Stimulated activated CD4-positive, alpha-beta T cell treated with anti-CD3 and anti-CD28 coated beads, Interleukin-15, amount 100 ng/mL, for 24 hours (primary cell): ENCODE results near the gene FARP2.
"Not testable (repeated sequence)": the region's sequence is repeated elsewhere in the genome, so short reads cannot be mapped to it uniquely, and the experiment has no call there.

ENCODE experiments used
- DNase-seq: peaks from one replicate; pipeline ENCODE4 v3.0.0-alpha.2; 2020

Gene FARP2

DNA sequence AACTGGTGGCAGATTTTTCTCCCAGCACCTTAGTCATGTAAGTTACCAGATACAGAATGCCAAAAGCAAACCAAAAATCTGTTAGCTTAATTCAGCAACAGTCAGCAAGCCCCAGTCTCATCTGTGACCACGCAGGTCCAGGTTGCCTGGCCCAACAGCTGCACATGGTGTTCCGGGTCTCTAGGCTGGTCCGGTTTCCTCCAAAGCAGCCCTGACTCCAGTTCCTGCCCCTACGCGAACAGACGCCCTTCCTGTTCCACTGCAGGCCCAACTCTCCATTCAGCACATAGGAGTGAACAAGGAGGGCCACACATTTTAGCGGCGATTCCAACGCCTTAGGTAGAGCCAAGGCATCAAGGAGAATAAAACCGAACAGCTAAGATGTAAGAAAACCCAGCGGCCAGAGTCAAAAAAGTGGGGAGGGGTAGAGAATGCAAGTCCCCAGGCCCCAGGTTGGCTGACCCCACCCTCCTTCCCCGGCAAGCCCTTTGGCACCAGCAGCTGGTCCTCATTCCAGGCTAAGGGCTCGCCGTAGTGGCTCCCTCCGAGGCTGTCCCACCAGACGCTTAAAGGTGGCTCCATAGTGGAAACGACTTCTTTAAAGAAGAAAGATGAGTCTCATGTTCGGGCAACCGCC, 150.8 kb downstream of the FARP2 start:
- no peak for DNase-seq

GRCh38 chr2:241507430-241508239, 151.6 kb downstream of the FARP2 start:
- peak; percentile 57 for DNase-seq

DNA sequence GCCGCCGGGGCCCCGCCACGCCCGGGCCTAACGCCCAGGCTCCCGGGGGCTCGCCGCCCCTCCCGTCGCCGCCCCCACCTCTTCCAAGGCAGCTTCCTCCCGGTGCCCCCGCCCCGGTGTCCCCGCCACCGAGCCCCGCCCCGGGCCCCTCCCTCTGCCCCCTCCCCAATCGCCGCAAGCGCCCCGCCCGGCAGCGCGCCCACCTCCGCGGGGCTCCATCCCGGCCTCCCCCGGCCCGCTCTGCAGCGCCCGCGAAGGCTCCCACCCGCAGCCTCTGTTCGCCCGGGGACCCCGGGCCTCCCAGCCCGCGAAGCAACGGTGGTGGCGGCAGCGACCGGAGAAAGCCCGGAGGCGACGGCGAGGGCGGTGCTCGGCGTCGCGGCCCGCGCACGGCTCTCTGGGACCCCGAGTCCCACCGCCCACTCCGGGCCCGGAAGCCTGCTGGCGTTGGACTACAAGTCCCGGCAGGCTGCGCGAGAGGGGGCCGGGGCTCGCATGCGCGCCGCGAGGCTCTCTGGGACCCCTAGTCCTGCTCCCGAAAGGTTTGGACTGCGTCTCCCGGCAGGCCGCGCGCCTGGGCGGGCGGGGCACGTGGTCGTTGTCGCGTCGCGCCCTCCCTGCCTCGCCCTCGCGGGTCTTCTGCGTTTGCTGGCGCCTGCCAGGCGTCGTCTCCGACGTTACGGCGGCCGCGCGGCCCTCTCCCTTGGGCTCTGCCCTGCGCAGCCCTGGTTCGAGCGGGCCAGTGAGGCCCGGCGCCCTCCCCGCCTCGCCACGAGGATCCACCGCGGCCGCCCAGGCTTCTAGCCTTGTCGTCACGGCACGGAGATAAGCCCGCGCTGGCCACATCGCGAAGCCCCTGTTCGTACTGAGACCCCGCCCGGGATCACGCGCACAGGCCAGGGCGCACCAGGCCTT, 152.4 kb downstream of the FARP2 start, which contains the start of gene STK25:
Gene STK25 (minus strand): TSS at position 345 of the 915 bp plus-strand sequence. CDS start 549 bp downstream, outside the sequence.
- DNase-seq: peak; percentile 98

- no peak for DNase-seq
These were observed 153.2 kb downstream of the FARP2 start for GRCh38 chr2:241509155-241509784.

DNA sequence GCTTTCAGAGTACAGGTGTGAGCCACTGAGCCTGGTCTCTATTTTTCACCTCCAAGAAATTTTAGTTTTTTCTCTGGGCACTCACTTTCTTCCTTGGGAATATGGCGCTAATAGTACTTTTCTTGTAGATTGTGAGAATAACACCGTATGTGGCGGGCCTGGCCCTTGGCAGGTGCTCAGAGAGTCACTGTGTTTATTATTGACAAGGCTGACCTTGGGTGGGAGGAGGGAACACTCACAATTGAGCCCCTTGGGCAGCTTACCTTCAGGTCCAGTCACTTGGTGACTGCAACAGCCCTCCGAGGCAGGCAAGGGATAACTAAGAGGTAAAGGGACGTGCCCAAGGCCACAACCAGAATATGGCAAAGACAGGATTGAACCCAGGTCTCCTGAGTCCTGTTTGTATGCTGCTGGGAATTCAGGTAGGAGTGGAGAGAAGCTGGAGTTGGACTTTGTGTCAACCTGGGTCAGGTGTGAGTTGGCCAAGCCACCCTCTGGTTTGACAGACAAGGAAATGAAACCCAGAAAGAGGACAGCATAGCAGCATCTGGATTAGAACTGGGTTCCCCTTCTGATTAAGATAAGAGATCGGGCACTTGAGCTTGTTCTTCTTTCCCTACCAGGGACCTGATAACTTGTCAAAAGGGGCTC, 155.1 kb downstream of the FARP2 start:
- no peak for DNase-seq

DNA sequence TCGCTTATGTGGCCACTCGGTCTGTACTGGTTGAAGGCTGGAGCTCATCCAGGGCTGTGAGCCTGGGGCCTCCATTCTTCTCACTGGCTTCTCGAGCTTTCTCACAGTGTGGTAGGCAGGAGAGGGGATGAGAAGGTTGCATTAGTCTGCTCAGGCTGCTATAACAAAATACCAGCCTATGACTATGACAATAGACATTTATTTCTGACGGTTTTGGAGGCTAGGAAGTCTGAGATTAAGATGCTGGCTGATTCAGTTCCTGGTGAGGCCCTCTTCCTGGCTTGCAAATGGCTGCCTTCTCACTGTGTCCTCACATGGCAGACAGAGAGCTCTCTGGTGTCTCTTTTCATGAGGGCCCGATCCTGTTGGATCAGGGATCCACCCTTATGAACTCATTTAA, 158.5 kb downstream of the FARP2 start:
- no peak for DNase-seq

DNA sequence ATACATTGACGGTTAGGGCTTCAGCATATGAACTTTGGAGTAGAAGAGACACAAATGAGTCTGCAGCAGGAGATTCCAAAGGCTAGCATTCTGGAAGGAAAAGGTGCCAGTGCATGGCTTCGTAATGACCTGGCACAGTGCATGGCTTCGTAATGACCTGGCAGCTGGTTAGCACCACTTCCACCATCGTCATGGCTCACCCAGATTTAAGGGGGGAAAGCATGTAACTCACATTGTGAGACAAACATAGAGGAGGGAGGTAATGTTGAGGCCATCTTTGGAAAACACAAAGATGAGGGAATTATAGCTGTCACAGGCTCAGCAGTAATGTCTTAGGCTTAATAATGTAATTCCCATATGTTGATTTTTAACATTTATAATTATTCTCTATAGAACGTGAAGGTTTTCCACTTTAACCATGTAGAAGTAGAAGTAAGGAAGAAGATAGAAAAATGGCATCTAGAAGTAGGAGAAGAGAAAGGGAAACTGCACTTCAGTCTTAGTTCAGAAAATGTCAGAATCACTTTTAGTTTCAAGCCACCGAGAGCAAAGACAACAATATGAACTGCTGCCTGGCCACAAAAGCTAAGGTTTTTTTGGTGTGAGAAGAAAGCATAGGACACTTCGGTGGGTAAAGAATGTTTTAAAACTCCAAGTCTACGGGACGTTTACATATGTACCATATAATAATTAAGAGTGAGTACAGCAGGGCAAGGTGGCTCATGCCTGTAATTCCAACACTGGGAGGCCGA, 159.1 kb downstream of the FARP2 start:
- DNase-seq: no peak

GRCh38 chr2:241516520-241516965, 160.5 kb downstream of the FARP2 start:
- DNase-seq: no peak

DNA sequence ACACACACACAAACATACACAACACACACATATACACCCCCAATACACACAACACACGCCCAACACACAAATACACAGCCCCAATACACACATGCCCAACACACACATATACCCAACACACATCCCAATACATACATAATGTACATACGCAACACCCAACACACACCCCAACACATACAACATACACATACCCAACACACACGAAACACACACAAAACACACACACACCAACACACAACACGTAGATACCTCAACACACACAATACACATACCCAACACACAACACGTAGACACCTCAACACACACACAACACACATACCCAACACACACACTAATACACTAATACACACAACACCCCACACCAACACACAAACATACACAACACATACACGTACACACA, 161.2 kb downstream of the FARP2 start:
- no peak for DNase-seq

DNA sequence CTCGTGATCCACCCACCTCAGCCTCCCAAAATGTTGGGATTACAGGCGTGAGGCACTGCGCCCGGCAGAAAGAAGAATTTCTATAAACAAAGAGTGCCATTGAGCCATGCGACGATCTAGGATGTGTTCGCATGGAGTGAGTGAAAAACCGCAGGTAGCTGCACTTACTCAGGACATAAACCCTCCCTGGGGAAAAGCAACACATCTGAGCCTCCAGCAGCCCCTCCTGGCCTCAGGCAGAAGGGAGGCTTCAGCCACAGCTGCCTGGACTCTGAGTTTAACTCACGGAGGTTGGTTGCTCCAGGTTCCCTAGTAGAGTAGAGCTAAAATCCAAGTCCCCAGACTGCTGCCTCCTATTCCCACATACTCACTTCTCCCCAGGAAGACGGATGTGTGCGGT, 163.6 kb downstream of the FARP2 start:
- DNase-seq: no peak

GRCh38 chr2:241522477-241522876, 166.4 kb downstream of the FARP2 start:
- no peak for DNase-seq

DNA sequence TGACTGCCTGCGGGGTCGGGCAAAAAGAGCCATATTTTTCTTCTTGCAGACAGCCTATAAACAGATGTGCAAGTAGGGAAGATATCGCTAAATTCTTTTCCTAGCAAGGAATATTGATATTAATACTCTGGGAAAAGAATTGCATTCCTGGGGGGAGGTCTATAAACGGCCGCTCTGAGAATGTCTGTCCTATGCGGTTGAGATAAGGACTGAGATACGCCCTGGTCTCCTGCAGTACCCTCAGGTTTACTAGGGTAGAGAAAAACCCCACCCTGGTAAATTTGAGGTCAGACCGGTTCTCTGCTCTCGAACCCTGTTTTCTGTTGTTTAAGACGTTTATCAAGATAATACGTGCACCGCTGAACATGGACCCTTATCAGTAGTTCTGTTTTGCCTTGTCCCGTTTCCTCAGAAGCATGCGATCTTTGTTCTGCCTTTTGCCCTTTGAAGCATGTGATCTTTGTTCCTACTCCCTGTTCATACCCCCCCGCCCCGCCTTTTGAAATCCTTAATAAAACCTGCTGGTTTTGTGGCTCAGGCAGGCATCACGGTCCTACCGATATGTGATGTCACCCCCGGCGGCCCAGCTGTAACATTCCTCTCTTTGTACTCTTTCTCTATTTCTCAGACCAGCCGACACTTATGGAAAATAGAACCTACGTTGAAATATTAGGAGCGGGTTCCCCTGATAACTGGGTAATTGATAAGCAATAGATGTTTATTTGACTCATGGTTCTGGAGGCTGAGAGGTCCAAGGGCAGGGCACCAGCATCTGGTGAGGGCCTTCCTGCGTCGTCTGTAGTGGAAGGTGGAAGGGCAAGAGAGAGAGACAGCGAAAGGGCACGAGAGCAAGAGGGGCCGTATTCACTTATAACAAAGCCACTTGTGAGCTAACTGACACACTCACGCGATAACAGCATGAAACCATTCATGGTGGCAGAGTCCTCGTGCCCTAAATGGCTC, 170.0 kb downstream of the FARP2 start:
- not testable (repeated sequence) for DNase-seq

GRCh38 chr2:241530571-241530970, 174.5 kb downstream of the FARP2 start:
- DNase-seq: no peak

- DNase-seq: no peak
These were observed 175.2 kb downstream of the FARP2 start for GRCh38 chr2:241531161-241531722.

DNA sequence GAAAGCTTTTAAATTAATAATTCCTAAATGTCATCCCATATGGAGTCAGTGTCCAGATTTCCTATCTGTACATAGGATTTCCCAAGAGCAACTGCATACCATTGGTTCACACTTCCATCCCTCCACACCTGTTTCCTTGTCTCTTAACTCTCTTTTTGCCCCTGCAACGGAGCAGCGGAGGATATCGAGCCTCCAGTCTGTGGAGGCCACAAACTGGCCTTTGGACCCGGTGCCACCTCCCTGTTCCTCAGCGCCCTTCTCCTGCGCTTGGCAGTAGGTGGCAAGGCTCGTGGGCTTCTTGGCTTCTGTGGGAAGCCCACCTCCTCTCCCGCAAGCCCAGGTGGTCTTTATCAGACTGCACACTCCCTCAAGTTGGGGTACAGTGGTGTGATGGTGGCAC, 176.1 kb downstream of the FARP2 start:
- no peak for DNase-seq

DNA sequence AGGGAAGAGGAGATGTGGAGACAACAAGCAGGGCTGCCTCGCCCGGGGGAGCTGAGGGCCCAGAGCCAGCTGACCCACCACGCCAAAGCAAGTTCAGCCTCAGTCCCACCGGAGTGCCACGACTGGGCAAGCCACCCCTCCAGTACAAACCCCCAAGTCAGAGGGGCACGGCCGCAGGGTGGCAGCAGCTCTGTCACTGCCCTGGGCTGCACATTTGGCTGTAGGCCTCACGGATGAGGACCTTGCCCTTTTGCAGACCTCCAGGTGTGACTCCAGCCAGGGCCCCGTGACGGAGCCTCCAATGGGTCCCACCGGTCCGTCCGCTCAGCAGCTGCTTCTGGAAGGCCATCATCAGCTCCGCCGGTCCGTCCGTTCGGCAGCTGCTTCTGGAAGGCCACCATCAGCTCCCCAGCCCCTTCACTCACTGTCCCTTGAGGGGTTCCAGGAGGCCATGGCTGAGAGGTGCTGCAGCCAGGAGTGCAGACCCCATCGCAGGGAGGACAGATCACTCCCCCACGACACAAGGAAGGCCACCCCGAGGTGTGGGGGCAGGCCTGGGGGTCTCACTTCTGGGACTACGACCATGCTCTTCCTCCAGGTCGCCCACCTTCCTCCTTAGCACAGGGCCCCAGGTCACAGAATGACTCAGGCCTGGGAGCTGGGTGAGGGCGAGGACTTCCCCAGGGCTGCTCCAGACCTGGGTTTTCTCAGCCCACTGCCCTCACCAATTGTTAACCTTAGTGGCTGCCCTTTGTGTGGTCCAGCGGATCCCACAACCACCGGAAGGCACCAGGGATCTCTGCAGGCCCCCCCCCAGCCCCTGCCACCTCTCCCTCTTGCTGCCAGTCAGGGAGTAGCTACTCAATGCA, 176.9 kb downstream of the FARP2 start:
- no peak for DNase-seq

- DNase-seq: no peak
These were observed 178.2 kb downstream of the FARP2 start for GRCh38 chr2:241534293-241534692.

DNA sequence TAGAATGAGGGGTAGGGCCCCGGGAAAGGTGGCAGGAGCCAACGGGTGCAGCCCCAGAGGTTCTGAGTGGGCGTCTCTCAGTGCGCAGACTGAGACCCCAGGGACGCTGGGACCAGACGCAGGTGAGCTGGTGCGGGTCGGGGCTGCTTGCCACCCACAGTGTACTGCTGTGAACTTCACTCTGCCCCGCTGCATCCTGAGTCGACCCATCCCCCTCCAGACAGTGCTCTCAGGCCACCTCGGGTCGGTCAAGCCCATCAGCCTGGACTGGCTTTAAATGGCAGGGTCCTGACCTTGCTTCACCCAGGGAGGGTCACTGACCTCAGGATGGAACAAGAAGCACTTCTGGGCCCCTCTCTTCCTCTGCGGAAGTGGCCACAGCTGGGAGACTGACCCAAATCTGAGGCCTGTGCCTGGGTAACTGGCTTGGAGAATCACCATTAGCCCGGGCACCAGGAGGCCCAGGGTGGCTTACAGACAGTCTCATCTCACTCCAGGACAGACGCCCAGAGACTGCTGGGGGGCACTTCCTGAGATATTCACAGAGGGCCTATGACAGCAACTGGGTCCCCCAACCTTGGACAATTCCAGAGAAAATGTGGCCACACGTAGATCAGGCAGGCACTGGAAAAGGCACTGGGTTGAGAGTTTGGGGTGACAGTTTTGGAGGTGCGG, 178.8 kb downstream of the FARP2 start:
- DNase-seq: no peak
